GM18498 (cell line): ENCODE results near the gene PPM1M.

Experiments
- ATAC-seq: cut with Tn5 transposase; IDR thresholded peaks from one replicate; pipeline ENCODE4 v1.9.1; 2021; ENCODE audit warnings: mild to moderate bottlenecking, moderate library complexity; ENCODE audit not compliant: unreplicated experiment

The PPM1M gene

GRCh38 chr3:52229656-52230055 lies 15.9 kb upstream of the PPM1M start:
- no peak for ATAC-seq

GRCh38 chr3:52230461-52230860 lies 15.1 kb upstream of the PPM1M start:
- no peak for ATAC-seq

- ATAC-seq: no peak
These were observed 14.6 kb upstream of the PPM1M start for GRCh38 chr3:52230889-52231499.

- peak; percentile 39 for ATAC-seq
These were observed 13.9 kb upstream of the PPM1M start for GRCh38 chr3:52231502-52232278.

GRCh38 chr3:52232279-52233107 lies 13.1 kb upstream of the PPM1M start:
- ATAC-seq: no peak

- no peak for ATAC-seq
These were observed 12.4 kb upstream of the PPM1M start for GRCh38 chr3:52233108-52233591.

GRCh38 chr3:52233968-52234367 lies 11.6 kb upstream of the PPM1M start:
- ATAC-seq: no peak

GRCh38 chr3:52234516-52235447 lies 10.8 kb upstream of the PPM1M start:
- ATAC-seq: no peak

GRCh38 chr3:52236424-52236886 lies 9.1 kb upstream of the PPM1M start:
- no peak for ATAC-seq

GRCh38 chr3:52237006-52237656 lies 8.4 kb upstream of the PPM1M start:
- no peak for ATAC-seq

- ATAC-seq: no peak
These were observed 7.8 kb upstream of the PPM1M start for GRCh38 chr3:52237657-52238172.

GRCh38 chr3:52238193-52238760 lies 7.3 kb upstream of the PPM1M start:
- no peak for ATAC-seq

GRCh38 chr3:52238761-52239701 lies 6.5 kb upstream of the PPM1M start, which contains the start of gene TWF2:
TWF2 (minus strand) TSS chr3:52239158; CDS start chr3:52239016, 142 bp downstream.
- peak; percentile 85 for ATAC-seq

- no peak for ATAC-seq
These were observed 5.3 kb upstream of the PPM1M start for GRCh38 chr3:52240059-52240885.

GRCh38 chr3:52240886-52241370 lies 4.6 kb upstream of the PPM1M start:
- ATAC-seq: no peak

GRCh38 chr3:52242039-52242438 lies 3.5 kb upstream of the PPM1M start:
- no peak for ATAC-seq
